GM18499 (cell line): Measurements from ENCODE around the gene ORC4.

Source experiments
- ATAC-seq: cut with Tn5 transposase; IDR thresholded peaks from one replicate; pipeline ENCODE4 v1.9.1; 2021; ENCODE audit warnings: moderate number of reproducible peaks; ENCODE audit not compliant: insufficient read depth, unreplicated experiment

The ORC4 gene

DNA sequence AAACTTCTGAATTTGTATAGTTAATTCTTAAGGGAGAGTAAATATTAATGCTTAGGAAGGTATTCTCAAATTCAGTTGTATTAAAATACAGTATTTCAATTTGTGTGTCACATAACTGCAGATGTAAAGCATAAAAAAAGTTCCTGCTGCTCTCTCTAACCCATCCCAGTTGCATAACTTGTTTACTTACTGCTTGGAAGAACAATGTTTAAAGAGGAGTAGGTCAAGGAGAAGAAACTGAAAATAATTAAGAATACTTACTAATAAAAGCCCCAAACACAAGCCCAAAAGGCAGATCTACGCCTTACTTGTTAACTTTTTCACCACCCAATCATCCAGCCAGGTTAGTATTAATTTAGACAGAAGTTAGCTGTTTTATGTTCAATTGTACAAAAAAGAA, 81.2 kb downstream of the ORC4 start:
- no peak for ATAC-seq

DNA sequence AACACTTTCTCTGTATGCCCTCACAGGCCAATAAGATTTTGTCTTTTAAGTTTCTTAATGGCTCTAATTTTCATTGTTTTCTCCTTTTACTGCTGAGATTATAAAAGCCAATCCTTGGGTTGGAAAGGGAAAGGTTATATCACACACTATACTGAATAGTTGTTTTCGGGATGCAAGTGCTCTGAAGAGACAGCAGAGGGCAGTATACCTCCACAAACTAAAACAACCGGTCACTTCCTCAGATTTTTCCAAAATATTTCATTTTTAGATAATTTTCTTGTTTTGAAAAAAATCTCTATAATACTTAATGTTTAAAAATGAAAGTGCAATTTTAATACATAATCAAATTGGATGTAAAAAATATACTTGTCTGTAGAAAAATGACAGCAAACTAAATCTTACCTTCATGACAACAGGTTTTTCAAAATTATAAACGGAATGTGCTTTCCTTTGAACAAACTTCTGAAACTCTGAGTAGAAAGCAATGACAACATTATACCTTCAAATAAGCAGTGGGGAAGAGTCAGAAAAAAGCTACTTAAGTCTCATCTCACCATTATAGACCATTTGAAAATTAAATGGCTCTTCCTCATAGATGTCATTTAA, 82.7 kb downstream of the ORC4 start:
- ATAC-seq, result no peak

DNA sequence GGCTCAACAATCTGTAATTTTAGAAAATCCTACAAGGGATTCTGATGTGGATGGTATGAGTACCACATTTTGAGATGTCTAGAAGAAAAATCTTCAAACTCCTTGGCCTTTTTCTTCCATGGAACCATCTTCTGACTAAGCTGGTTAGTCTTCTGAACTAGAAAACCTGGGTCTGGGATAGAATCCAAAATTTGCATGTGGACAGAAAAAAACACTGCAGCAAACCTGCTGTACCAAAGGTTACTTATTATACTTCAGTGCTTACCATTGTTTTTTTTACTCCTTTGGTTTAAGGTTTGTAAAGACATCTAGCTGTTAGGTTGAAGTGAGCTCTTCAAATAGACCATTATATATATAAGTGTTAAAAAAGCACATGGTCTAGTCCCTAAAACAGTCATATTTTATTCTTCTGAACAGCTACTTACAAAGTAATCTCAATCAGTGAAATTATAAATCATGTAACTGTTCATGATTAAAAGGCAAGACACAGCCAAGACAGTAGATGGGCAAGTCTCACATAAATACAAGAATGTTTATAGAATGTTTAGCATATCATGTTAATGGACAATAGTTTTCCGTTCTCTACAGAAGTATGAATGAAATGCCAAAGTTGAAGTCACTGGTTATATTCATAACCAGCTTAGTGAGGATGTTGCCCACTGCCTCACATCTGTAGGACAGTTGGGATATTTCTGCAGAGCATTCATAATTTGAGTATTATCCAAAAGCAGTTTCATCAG, 85.5 kb downstream of the ORC4 start:
- ATAC-seq, result no peak

DNA sequence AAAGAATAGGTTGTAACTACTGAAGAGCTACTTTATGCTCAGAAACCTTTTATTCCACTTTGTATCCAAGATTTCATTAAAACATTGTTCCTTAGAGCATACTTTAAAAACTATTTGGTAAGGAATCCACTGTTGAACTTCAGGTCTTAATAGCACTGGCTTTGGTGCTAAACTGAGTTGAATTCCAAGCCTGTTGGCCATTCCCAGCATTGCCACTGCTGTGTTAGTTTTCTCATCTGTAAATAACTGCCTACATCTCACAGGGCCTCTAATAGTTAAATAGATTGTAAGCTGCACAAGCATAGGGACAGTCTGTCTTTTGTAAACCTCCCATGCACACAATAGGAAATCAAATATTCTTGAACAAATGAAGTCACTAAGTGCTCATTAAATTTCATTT, 86.6 kb downstream of the ORC4 start:
- ATAC-seq, result no peak

DNA sequence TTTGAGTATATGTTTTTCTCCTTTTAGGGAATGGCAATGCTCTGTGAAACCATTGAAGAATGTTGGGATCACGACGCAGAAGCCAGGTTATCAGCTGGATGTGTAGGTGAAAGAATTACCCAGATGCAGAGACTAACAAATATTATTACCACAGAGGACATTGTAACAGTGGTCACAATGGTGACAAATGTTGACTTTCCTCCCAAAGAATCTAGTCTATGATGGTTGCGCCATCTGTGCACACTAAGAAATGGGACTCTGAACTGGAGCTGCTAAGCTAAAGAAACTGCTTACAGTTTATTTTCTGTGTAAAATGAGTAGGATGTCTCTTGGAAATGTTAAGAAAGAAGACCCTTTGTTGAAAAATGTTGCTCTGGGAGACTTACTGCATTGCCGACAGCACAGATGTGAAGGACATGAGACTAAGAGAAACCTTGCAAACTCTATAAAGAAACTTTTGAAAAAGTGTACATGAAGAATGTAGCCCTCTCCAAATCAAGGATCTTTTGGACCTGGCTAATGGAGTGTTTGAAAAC, 93.4 kb downstream of the ORC4 start:
- no peak for ATAC-seq

DNA sequence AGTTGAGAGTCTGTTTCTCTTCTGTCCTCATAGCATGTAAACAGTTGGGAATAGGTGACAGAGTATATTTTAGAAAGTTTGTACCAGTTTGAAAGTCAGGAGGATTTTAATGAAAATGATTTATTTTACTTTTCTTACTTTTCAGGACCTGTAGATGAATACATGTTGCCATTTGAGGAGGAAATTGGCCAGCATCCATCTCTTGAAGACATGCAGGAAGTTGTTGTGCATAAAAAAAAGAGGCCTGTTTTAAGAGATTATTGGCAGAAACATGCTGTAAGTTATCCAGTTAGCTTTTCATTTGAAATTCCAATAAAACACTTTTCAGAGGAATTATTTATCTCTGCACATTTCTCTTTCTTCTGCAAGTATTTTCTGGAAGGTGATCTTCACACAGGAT, 94.7 kb downstream of the ORC4 start:
- ATAC-seq, result no peak

DNA sequence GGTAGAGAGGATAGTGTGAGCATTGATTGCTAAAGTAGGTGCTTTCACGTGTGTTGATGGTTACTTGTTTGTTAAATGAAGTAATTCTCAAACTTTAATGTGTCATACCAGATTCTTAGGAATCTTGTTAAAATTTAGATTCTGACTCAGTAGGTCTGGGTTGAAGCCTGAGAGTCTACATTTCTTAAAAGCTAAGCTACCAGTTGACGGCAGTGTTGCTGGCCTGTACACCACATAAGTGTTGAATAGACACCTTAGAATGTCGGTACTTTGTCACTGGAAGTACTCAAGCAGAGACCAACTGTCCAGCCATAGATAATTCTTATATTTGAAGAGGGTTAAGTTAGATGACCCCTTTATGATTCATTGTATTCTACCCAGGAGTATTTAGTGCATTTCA, 95.9 kb downstream of the ORC4 start:
- no peak for ATAC-seq

DNA sequence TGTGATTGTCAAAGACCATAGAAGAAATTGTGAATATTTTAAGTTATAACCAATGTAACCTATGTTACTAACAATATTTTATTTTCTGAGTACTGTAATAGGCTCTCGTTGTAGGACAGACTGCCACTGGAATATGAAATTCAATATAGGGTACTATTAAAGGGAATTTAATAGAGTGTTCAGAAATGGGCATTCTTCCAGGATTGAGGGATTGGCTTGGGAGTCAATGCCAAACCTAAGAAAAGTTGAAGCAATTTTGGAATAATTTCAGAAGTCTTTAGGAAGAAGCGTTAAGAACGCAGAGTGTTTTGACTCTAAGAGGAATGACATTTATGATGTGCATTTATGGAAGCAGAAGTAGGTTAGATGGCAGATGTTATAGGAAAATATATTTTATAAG, 96.7 kb downstream of the ORC4 start:
- no peak for ATAC-seq

DNA sequence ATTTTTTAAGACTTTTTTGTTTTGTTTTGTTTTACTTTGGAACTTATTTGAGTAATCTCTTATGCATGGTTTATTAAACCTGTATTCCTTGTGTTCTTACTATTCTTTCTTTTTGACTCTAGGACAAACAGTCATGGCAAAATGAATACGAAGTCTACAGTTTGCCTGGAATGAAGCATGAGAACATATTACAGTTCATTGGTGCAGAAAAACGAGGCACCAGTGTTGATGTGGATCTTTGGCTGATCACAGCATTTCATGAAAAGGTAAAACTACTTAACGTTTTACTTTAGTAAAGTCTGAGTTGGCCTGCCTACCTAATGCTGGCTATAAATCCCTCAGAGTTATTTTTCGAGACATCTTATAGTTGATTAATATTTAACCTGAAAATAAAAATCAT, 103.4 kb downstream of the ORC4 start:
- no peak for ATAC-seq

DNA sequence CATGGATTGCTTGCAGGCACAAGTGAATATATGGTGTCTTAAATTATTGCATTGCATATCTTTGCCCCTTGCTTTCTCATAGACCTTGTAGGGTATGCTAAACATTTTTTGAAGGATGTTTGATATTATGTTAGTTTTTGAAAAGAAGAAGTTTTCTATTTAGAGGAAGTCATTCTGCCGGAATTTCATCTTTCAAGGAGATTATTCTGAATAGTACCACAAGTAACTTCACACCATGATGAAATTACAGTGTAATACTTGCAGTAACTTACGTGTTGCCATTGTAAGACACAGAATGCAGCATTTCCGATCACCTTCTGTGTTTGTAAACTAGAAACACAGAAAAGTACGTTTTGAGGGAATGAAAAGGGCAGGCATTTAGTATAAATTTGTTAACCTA, 103.8 kb downstream of the ORC4 start:
- ATAC-seq, result no peak

DNA sequence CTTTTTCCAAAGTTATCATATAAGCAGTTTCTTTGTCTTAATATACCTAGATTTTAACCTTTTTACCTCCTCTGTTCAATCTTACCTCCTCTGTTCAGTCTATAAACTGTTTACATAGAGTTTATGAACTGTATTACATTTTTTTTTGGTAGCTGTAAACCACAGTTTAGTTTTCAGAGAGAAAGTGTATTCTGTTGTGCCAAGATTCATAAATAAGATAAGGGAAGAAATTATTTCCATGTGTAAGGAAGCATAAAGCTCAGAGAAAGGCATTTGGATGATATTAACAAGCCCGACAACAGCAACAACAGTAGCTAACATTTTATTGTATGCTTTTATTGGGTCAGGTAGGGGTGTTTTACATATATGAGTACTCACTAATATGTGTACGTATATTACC, 104.5 kb downstream of the ORC4 start:
- no peak for ATAC-seq

DNA sequence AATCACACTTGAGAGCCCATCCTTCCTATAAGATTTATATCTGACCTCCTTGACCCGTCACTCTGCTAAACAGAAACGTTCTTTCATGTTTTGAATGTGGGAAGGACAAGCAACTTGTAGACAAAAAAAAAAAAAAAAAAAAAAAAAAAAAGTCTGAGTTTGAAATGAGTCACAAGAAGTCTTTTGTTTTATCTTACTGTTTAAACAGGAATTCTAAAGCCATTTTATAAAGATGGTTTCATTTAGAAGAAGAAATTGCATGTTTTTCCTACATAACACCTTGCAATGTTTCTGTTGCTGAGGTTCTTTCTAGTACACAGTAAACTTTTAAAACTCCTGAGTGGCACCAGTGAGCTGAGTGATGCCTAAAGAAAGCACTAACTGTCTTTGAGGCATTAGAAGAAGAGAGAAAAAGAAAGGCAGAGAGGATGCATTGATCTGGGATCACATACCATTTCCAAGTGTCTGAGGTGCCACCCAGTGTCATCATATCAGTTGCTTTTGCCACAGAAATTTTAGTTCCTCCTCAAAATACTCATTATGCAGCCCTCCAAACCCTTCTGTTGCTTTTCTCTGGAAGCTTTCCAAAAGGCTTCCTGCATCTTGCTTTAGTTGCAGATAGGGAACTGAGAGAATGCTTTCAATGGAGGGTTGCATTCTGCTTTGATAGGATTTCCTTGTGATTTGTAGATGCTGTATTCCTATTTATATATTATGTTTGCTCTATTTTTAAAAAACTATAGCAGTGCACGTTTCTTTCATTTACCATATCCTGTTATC, 106.6 kb downstream of the ORC4 start:
- ATAC-seq, result no peak

DNA sequence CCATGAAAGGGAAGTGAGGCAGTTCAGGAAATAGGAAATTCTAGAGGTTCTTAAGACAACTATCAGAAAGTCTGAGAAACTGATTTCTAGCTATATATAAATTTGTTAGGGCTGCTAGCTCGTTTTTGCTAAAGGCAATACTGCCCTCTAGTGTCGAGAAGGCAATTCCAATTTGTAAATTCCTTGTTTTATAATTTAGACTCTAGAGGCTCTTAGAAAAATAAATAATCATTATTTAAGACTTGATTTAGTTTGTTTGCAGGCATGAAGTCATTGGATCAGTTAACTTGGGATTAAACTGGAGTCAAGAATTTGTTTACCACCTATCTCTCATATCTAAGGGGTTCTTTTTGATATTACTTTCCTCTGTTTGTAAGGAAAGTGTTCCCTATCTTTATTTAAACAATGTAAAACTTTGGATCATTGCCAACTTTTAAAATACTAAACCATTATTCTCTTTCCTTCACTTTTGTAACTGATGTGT, 109.5 kb downstream of the ORC4 start:
- no peak for ATAC-seq

DNA sequence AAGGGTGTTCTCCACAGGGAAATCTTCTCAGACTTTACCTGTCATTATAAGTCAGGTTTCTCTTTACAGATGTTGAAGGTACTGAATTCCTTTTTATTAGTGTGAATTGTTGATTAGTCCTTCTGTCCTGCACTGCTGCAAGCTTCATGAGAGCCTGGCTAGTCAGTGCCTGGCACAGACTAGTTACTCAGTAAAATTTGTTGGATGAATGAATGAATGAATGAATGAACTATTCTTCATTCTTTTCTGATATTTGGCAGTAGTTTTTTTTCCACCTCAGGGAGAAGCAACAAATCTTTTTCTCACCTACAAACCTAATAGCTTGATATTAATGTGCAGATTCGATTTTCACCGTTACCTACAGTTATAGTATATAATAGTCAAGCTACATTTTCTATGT, 111.4 kb downstream of the ORC4 start:
- no peak for ATAC-seq

DNA sequence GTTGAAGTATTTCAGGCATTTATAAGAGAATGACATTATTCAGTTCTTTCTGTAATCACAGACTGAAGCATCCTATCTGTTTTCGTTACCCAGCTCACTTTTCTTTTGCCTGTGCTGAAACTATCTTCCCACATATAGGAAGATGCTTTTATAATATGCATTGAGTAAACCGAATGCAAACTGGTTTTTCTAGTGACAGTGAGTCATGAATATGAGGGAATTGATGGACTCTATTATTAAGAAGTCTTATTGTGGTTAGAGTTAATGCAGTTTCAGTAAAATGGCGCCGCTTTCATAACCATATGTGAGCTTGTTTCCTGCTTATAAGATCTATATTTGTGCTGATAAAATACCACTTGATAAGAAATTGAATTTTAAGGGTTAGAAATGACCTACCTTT, 116.5 kb downstream of the ORC4 start:
- ATAC-seq, result no peak

DNA sequence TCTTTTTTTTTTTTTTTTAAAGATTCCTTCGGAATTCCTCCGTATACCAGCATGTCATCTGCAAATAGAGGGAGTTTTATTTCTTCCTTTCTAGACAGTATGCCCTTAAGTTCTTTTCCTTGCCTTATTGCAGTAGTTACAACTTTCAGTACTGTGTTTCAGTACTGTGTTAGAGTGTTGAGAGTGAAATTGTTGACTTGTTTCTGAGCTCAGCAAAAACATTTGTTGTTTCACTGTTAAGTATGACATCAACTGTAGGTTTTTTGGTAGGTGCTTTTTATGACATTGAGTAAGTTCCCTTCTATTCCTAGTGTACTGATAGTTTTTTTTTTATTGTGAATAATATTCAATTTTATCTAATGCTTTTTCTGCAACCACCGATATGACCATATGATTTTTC, 131.9 kb downstream of the ORC4 start:
- ATAC-seq, result peak; percentile 73

DNA sequence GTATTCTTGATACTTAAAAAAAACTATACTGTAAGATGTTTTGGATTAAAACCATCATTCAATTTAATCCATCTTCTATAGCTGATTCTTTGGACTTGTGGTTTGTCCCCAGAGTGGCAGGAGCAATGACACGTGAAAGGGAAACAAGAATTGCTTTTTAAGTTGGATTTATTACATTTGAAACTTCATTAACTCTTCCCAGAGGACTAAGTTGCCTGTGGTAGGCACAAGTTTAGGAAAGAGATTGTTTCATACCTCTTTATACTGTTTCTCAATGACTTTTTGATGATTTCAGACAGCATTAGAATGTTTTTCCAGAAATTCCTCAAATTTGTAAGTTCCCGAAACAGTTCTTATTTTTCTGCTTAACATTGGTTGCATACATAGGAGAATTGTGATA, 134.4 kb downstream of the ORC4 start:
- ATAC-seq, result no peak

DNA sequence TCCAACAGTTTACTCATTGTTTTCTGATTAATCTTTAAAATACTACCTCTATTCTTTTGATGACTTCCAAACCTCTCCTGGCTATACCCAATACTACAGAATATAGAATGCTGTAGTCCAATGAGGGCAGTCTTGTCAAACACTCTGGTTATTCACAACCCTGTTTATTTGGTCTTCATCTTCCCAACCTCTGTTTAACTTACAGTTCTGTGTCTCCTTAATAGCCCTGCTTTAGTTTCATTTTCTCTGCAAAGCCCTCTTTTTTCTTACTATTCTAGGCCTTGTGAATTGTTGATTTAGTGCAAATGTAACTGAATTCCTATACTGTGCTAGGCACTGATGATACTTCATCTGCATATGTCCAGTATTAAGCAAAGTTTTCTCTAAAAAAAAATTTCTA, 135.7 kb downstream of the ORC4 start:
- ATAC-seq, result no peak

DNA sequence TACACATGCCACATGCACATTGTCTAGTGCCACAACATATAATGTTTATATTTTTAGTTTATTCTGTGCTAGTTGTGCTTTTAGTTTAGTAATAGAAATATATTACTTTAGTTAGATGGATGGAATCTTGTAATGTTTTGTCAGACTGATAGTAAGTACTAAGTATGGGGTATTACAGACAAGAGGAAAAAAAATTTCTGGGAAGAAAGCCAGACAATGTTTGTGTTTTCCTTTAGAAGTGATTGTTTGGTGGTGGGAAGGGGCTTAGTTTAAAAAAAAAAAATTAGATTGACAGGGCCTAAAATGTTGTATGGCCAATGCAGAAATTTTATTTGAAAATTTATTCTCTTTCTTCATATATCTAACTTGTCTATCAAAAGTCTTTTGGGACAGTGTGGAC, 137.9 kb downstream of the ORC4 start:
- no peak for ATAC-seq
